Measurements from ENCODE around the gene CDH24. TPM values are rescaled to one million over a fixed set of nuclear protein-coding genes. Genes with fewer than 3 reads are reported as not detected.
A peak's percentile ranks its signal among the peaks of the same experiment; 100 is the strongest.

Gene CDH24
- total and polyA plus RNA-seq, 2 of the 13 experiments (the other 11 are each of a cell fraction or from before 2014, with no cell fraction given) = 0.69 to 0.99 TPM

DNA sequence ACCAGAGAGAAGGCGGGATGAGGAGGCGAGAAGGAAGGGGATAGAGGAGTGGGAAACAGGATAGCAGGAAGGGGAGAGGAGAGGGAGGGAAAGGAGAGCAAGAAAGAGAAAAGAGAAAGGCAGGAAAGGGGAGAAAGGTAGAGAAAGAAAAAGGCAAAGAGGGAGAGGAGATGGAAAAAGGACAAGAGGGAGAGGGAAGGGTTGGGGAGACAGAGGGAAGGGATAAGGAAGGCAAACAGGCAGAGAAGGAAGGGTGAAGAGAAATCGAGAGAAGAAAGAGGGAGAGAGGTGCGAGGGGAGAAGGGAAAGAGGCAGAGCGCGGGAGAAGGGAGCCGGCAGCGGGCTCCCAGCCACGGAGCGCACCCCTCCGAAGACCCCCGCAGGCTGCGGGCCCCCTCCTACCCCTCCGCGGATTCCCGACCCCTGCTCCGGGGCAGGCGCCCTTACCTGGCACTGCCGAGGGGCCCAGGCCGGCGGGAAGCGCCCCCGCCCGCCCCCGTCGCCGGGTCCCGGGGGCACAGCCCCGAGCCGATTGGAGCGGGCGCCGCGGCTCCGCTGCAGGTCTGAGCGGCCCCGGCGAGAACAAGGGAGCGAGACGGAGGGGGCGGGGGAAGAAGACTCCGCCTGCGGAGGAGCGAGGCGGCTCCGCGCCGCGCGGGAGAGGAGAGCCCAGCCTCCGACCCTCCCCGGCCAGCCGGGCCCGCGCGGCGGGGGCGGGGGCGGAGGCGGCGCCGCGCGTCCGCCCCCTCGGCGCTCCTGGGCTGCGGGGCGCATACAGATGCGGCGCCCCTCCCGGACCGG is at the start of gene CDH24 (continued):
- TF ChIP-seq, protein P1, sequence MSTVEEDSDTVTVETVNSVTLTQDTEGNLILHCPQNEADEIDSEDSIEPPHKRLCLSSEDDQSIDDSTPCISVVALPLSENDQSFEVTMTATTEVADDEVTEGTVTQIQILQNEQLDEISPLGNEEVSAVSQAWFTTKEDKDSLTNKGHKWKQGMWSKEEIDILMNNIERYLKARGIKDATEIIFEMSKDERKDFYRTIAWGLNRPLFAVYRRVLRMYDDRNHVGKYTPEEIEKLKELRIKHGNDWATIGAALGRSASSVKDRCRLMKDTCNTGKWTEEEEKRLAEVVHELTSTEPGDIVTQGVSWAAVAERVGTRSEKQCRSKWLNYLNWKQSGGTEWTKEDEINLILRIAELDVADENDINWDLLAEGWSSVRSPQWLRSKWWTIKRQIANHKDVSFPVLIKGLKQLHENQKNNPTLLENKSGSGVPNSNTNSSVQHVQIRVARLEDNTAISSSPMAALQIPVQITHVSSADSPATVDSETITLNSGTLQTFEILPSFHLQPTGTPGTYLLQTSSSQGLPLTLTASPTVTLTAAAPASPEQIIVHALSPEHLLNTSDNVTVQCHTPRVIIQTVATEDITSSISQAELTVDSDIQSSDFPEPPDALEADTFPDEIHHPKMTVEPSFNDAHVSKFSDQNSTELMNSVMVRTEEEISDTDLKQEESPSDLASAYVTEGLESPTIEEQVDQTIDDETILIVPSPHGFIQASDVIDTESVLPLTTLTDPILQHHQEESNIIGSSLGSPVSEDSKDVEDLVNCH (CRISPR knock-in tag; IDR thresholded peaks at IDR 0.05) = 0 out of 2 replicates have a peak, but pooled peaks have one; percentile 45
- TF ChIP-seq, protein P2, sequence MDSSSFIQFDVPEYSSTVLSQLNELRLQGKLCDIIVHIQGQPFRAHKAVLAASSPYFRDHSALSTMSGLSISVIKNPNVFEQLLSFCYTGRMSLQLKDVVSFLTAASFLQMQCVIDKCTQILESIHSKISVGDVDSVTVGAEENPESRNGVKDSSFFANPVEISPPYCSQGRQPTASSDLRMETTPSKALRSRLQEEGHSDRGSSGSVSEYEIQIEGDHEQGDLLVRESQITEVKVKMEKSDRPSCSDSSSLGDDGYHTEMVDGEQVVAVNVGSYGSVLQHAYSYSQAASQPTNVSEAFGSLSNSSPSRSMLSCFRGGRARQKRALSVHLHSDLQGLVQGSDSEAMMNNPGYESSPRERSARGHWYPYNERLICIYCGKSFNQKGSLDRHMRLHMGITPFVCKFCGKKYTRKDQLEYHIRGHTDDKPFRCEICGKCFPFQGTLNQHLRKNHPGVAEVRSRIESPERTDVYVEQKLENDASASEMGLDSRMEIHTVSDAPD (CRISPR knock-in tag; IDR thresholded peaks at IDR 0.05) = no peak
- TF ChIP-seq, protein P3, sequence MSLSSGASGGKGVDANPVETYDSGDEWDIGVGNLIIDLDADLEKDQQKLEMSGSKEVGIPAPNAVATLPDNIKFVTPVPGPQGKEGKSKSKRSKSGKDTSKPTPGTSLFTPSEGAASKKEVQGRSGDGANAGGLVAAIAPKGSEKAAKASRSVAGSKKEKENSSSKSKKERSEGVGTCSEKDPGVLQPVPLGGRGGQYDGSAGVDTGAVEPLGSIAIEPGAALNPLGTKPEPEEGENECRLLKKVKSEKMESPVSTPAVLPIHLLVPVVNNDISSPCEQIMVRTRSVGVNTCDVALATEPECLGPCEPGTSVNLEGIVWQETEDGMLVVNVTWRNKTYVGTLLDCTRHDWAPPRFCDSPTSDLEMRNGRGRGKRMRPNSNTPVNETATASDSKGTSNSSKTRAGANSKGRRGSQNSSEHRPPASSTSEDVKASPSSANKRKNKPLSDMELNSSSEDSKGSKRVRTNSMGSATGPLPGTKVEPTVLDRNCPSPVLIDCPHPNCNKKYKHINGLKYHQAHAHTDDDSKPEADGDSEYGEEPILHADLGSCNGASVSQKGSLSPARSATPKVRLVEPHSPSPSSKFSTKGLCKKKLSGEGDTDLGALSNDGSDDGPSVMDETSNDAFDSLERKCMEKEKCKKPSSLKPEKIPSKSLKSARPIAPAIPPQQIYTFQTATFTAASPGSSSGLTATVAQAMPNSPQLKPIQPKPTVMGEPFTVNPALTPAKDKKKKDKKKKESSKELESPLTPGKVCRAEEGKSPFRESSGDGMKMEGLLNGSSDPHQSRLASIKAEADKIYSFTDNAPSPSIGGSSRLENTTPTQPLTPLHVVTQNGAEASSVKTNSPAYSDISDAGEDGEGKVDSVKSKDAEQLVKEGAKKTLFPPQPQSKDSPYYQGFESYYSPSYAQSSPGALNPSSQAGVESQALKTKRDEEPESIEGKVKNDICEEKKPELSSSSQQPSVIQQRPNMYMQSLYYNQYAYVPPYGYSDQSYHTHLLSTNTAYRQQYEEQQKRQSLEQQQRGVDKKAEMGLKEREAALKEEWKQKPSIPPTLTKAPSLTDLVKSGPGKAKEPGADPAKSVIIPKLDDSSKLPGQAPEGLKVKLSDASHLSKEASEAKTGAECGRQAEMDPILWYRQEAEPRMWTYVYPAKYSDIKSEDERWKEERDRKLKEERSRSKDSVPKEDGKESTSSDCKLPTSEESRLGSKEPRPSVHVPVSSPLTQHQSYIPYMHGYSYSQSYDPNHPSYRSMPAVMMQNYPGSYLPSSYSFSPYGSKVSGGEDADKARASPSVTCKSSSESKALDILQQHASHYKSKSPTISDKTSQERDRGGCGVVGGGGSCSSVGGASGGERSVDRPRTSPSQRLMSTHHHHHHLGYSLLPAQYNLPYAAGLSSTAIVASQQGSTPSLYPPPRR (CRISPR knock-in tag; IDR thresholded peaks at IDR 0.05; ENCODE audit: borderline replicate concordance) = no peak
- TF ChIP-seq ZNF773 (CRISPR knock-in tag; IDR thresholded peaks at IDR 0.05; ENCODE audit: borderline replicate concordance) = 0 out of 2 replicates have a peak, but pooled peaks have one; percentile 20
- TF ChIP-seq XBP1 (CRISPR knock-in tag; IDR thresholded peaks at IDR 0.05) = no peak
- TF ChIP-seq ARID2 (CRISPR knock-in tag; IDR thresholded peaks at IDR 0.05; ENCODE audit: borderline replicate concordance) = 0 out of 2 replicates have a peak, but pooled peaks have one; percentile 16
- TF ChIP-seq JARID2 (CRISPR knock-in tag; IDR thresholded peaks at IDR 0.05; ENCODE audit: insufficient replicate concordance) = no peak
- no peak for TF ChIP-seq POLR2A (IDR thresholded peaks at IDR 0.05; ENCODE audit: insufficient read depth in 1 of 2, low read depth in 2 of 2, low read length in 2 of 2)
- TF ChIP-seq, protein P4, sequence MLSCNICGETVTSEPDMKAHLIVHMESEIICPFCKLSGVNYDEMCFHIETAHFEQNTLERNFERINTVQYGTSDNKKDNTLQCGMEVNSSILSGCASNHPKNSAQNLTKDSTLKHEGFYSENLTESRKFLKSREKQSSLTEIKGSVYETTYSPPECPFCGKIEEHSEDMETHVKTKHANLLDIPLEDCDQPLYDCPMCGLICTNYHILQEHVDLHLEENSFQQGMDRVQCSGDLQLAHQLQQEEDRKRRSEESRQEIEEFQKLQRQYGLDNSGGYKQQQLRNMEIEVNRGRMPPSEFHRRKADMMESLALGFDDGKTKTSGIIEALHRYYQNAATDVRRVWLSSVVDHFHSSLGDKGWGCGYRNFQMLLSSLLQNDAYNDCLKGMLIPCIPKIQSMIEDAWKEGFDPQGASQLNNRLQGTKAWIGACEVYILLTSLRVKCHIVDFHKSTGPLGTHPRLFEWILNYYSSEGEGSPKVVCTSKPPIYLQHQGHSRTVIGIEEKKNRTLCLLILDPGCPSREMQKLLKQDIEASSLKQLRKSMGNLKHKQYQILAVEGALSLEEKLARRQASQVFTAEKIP (CRISPR knock-in tag; IDR thresholded peaks at IDR 0.05; ENCODE audit: borderline replicate concordance) = no peak
- no peak for TF ChIP-seq ZNF383 (CRISPR knock-in tag; IDR thresholded peaks at IDR 0.05; ENCODE audit: borderline replicate concordance)
- no peak for TF ChIP-seq ZEB1 (IDR thresholded peaks at IDR 0.05; ENCODE audit: insufficient replicate concordance, low read depth)
- TF ChIP-seq RELA (CRISPR knock-in tag; IDR thresholded peaks at IDR 0.05) = no peak
- TF ChIP-seq ELF3 (CRISPR knock-in tag; IDR thresholded peaks at IDR 0.05) = 0 out of 2 replicates have a peak, but pooled peaks have one; percentile 2
- TF ChIP-seq, protein P5, sequence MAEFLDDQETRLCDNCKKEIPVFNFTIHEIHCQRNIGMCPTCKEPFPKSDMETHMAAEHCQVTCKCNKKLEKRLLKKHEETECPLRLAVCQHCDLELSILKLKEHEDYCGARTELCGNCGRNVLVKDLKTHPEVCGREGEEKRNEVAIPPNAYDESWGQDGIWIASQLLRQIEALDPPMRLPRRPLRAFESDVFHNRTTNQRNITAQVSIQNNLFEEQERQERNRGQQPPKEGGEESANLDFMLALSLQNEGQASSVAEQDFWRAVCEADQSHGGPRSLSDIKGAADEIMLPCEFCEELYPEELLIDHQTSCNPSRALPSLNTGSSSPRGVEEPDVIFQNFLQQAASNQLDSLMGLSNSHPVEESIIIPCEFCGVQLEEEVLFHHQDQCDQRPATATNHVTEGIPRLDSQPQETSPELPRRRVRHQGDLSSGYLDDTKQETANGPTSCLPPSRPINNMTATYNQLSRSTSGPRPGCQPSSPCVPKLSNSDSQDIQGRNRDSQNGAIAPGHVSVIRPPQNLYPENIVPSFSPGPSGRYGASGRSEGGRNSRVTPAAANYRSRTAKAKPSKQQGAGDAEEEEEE (CRISPR knock-in tag; IDR thresholded peaks at IDR 0.05; ENCODE audit: borderline replicate concordance) = no peak
- TF ChIP-seq ZNF616 (CRISPR knock-in tag; IDR thresholded peaks at IDR 0.05; ENCODE audit: low read depth) = no peak
